ENCODE results near the gene CHI3L2. TPM values are rescaled to one million over a fixed set of nuclear protein-coding genes. Genes with fewer than 3 reads are reported as not detected.

Gene CHI3L2
- total and polyA plus RNA-seq, 2 of the 13 experiments (the other 11 are each of a cell fraction or from before 2014, with no cell fraction given), result 0.46 to 1.7 TPM

- H3K4me2 ChIP-seq (ENCODE audit: low read depth, low read length), result no peak overlapping the region
- no peak for FAIRE-seq
- peaks cover 10 to 47% of the 10 kb centered on the region in 2 experiments for H3K36me3 ChIP-seq (replicated peaks in 1 of 2; ENCODE audit: control insufficient read depth in 1 of 2, insufficient read depth in 2 of 2, low read length in 2 of 2)
- H3K79me2 ChIP-seq (ENCODE audit: insufficient read depth, low read length), result no peaks in the 10 kb centered on the region
- H3K4me1 ChIP-seq (ENCODE audit: insufficient read depth, low read length), result no peaks in the 10 kb centered on the region
- H3K27ac ChIP-seq (ENCODE audit: extremely low read length, insufficient read depth, low read length), result no peak overlapping the region
- H3K9ac ChIP-seq (ENCODE audit: insufficient read depth, low read depth, low read length), result no peak overlapping the region
- no peaks in the 10 kb centered on the region for H3K27me3 ChIP-seq (ENCODE audit: control insufficient read depth in 1 of 2, insufficient read depth in 2 of 2, low read length in 2 of 2)
- ChIA-PET POLR2A (no interaction called here), CTCF (ENCODE audit: low intra/inter-chr PET ratio, low total read pairs) (no interaction called here)
- H4K20me1 ChIP-seq (ENCODE audit: insufficient read depth, low read length), result no peaks in the 10 kb centered on the region
- ATAC-seq, result no peak
- H2AFZ ChIP-seq (ENCODE audit: low read length), result no peak overlapping the region
- no peak for TF ChIP-seq GATAD1 (CRISPR knock-in tag; IDR thresholded peaks at IDR 0.05)
- no peak for TF ChIP-seq ZNF282 (IDR thresholded peaks at IDR 0.05; ENCODE audit: partially characterized antibody)
- no peak for TF ChIP-seq ZNF558 (CRISPR knock-in tag; IDR thresholded peaks at IDR 0.05; ENCODE audit: borderline replicate concordance)
- no peak for TF ChIP-seq ZNF317 (CRISPR knock-in tag; IDR thresholded peaks at IDR 0.05)
- TF ChIP-seq HCFC1 (IDR thresholded peaks at IDR 0.05; ENCODE audit: low read depth, low read length), result no peak
- TF ChIP-seq KDM5A (IDR thresholded peaks at IDR 0.05; ENCODE audit: borderline replicate concordance, low read length), result no peak
- TF ChIP-seq NCOA1 (CRISPR knock-in tag; IDR thresholded peaks at IDR 0.05), result no peak
- TF ChIP-seq, protein P1, sequence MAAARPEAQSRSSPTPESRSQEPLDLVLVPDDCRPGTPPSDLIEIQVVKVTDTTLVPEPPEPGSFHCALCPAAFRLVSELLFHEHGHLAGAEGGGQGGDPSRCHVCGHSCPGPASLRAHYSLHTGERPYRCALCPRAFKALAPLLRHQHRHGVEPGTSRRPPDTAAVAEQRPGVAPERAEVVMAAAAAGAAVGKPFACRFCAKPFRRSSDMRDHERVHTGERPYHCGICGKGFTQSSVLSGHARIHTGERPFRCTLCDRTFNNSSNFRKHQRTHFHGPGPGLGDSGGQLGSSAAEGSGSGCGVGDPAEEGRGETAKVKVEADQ (CRISPR knock-in tag; IDR thresholded peaks at IDR 0.05; ENCODE audit: borderline replicate concordance), result no peak
- TF ChIP-seq ETV5 (CRISPR knock-in tag; IDR thresholded peaks at IDR 0.05; ENCODE audit: borderline replicate concordance), result no peak
- no peak for TF ChIP-seq POLR2A (IDR thresholded peaks at IDR 0.05; ENCODE audit: insufficient read depth in 1 of 2, low read depth in 2 of 2, low read length in 2 of 2)
- no peaks in the 10 kb centered on the region for H3K9me3 ChIP-seq (ENCODE audit: low read length)
- DNase-seq (ENCODE audit: low spot score), result no peak
- no peak overlapping the region for H3K4me3 ChIP-seq (replicated peaks in 1 of 3; ENCODE audit: insufficient read depth in 1 of 3, low read depth in 2 of 3, low read length in 3 of 3)
- in situ Hi-C loops (cut with HindIII; ENCODE audit: extremely low pct_ligation_motif_present, low pct_unique_long_range_greater_than_20kb) (no loop called here), intact Hi-C loops (cut with micrococcal nuclease; ENCODE audit: unreplicated experiment) (no loop called here)
- no TSS peak for BruUV-seq (replicated peaks)
Observed at GRCh38 chr1:111179968-111180533, 47.5 kb upstream of the CHI3L2 start.

Data from HepG2 (cell line).